HG02973 (cell line): ENCODE results near the gene DDB1.

Source experiments
- ATAC-seq: cut with Tn5 transposase; IDR thresholded peaks from one replicate; pipeline ENCODE4 v1.9.1; 2021; ENCODE audit warnings: moderate library complexity; ENCODE audit not compliant: unreplicated experiment

DDB1 gene

GRCh38 chr11:61357233-61357893 lies 24.5 kb upstream of the DDB1 start:
- peak; percentile 54 for ATAC-seq

- no peak for ATAC-seq
These were observed 23.8 kb upstream of the DDB1 start for GRCh38 chr11:61356706-61357105.

GRCh38 chr11:61354208-61354607 lies 21.3 kb upstream of the DDB1 start:
- ATAC-seq = no peak

- ATAC-seq = no peak
These were observed 20.5 kb upstream of the DDB1 start for GRCh38 chr11:61353131-61354067.

GRCh38 chr11:61352038-61352437 lies 19.1 kb upstream of the DDB1 start:
- no peak for ATAC-seq

- no peak for ATAC-seq
These were observed 17.9 kb upstream of the DDB1 start for GRCh38 chr11:61350803-61351202.

- no peak for ATAC-seq
These were observed 17.4 kb upstream of the DDB1 start for GRCh38 chr11:61350336-61350735.

GRCh38 chr11:61349916-61350315 lies 17.0 kb upstream of the DDB1 start:
- ATAC-seq = no peak

GRCh38 chr11:61349189-61349751 lies 16.4 kb upstream of the DDB1 start:
- ATAC-seq = no peak

- ATAC-seq = no peak
These were observed 15.1 kb upstream of the DDB1 start for GRCh38 chr11:61347916-61348461.

GRCh38 chr11:61345954-61346843 lies 13.3 kb upstream of the DDB1 start:
- no peak for ATAC-seq

GRCh38 chr11:61345170-61345610 lies 12.3 kb upstream of the DDB1 start:
- no peak for ATAC-seq

GRCh38 chr11:61343792-61344745 lies 11.2 kb upstream of the DDB1 start:
- ATAC-seq = no peak

- no peak for ATAC-seq
These were observed 9.4 kb upstream of the DDB1 start for GRCh38 chr11:61342207-61342803.

- no peak for ATAC-seq
These were observed 8.8 kb upstream of the DDB1 start for GRCh38 chr11:61341706-61342105.

- ATAC-seq = no peak
These were observed 8.1 kb upstream of the DDB1 start for GRCh38 chr11:61340979-61341378.

GRCh38 chr11:61339490-61339878 lies 6.6 kb upstream of the DDB1 start:
- ATAC-seq = no peak

GRCh38 chr11:61338783-61339489 lies 6.0 kb upstream of the DDB1 start:
- ATAC-seq = no peak
